ENCODE measurements around the gene PBLD.

Gene PBLD

GRCh38 chr10:68276224-68276623 is 56.5 kb downstream of the PBLD start:
- H3K4me3 ChIP-seq (ENCODE audit: low read length) = no peak overlapping the region
- no peak for DNase-seq (ENCODE audit: low read depth)
- no peak for TF ChIP-seq CTCF (conservative IDR thresholded peaks at IDR 0.05; ENCODE audit: low read length)

- TF ChIP-seq CTCF (conservative IDR thresholded peaks at IDR 0.05; ENCODE audit: low read length) = no peak
- no peak overlapping the region for H3K4me3 ChIP-seq (ENCODE audit: low read length)
- no peak for DNase-seq (ENCODE audit: low read depth)
Measured at GRCh38 chr10:68275600-68276126, 57.1 kb downstream of the PBLD start.

- no peak overlapping the region for H3K4me3 ChIP-seq (ENCODE audit: low read length)
- TF ChIP-seq CTCF (conservative IDR thresholded peaks at IDR 0.05; ENCODE audit: low read length) = no peak
- no peak for DNase-seq (ENCODE audit: low read depth)
Measured at GRCh38 chr10:68272833-68273232, 59.9 kb downstream of the PBLD start.

- TF ChIP-seq CTCF (conservative IDR thresholded peaks at IDR 0.05; ENCODE audit: low read length) = no peak
- H3K4me3 ChIP-seq (ENCODE audit: low read length) = no peak overlapping the region
- DNase-seq (ENCODE audit: low read depth) = peak; percentile 16
Measured at GRCh38 chr10:68271196-68271882, 61.4 kb downstream of the PBLD start.

GRCh38 chr10:68269562-68270290 is 63.0 kb downstream of the PBLD start:
- no peak for DNase-seq (ENCODE audit: low read depth)
- no peak overlapping the region for H3K4me3 ChIP-seq (ENCODE audit: low read length)
- TF ChIP-seq CTCF (conservative IDR thresholded peaks at IDR 0.05; ENCODE audit: low read length) = no peak

- H3K4me3 ChIP-seq (ENCODE audit: low read length) = no peak overlapping the region
- DNase-seq (ENCODE audit: low read depth) = no peak
- no peak for TF ChIP-seq CTCF (conservative IDR thresholded peaks at IDR 0.05; ENCODE audit: low read length)
Measured at GRCh38 chr10:68261132-68261856, 71.4 kb downstream of the PBLD start.
